MCF 10A (cell line): ENCODE measurements around the gene CTDNEP1. TPM values are rescaled to one million over a fixed set of nuclear protein-coding genes. Genes with fewer than 3 reads are reported as not detected.

Experiments used
- BruUV-seq: library from RNA; stranded (reverse); fragments of 400-500 nt; replicated peaks from 2 replicates; lab custom pipeline; 2021; lab: Mats Ljungman, UMichigan
- CTCF ChIA-PET: fragments of 300-600 bp; sonication (Branson Sonifier 250); formaldehyde crosslinking; extraction: SDS; loops from one replicate; lab custom pipeline; 2021; ENCODE audit warnings: antibody characterized with exemption, inconsistent platforms; lab: Yijun Ruan, JAX
- POLR2A ChIA-PET: fragments of 300-600, 350-650 bp; sonication (Branson Sonifier 250); formaldehyde crosslinking; extraction: SDS; loops from one replicate; lab custom pipeline; 2020; ENCODE audit warnings: antibody characterized with exemption, inconsistent platforms; lab: Yijun Ruan, JAX
- DNase-seq: peaks from one replicate; pipeline ENCODE4 v3.0.0-alpha.2; 2018; ENCODE audit not compliant: unreplicated experiment
- H3K27ac Mint-ChIP-seq: one replicate; pipeline ENCODE4 v1.8.0; 2022; ENCODE audit warnings: mild to moderate bottlenecking, low read depth, mixed read lengths; ENCODE audit not compliant: unreplicated experiment
- H3K27me3 Mint-ChIP-seq: one replicate; pipeline ENCODE4 v1.8.0; 2022; ENCODE audit warnings: mixed read lengths; ENCODE audit not compliant: insufficient read depth, unreplicated experiment
- H3K36me3 Mint-ChIP-seq: one replicate; pipeline ENCODE4 v1.8.0; 2022; ENCODE audit warnings: mild to moderate bottlenecking, moderate library complexity, mixed read lengths; ENCODE audit not compliant: insufficient read depth, unreplicated experiment
- H3K4me1 Mint-ChIP-seq: one replicate; pipeline ENCODE4 v1.8.0; 2022; ENCODE audit warnings: mixed read lengths; ENCODE audit not compliant: insufficient read depth, unreplicated experiment
- H3K4me3 Mint-ChIP-seq: one replicate; pipeline ENCODE4 v1.8.0; 2022; ENCODE audit warnings: mild to moderate bottlenecking, moderate library complexity, mixed read lengths; ENCODE audit not compliant: unreplicated experiment
- H3K9me3 Mint-ChIP-seq: one replicate; pipeline ENCODE4 v1.8.0; 2022; ENCODE audit warnings: mixed read lengths; ENCODE audit not compliant: unreplicated experiment
- intact Hi-C: fragments of 100-400 bp; cut with micrococcal nuclease; formaldehyde crosslinking; loops from 2 replicates; pipeline ENCODE4 v1.14.1; 2022
- total RNA-seq: library from RNA; stranded (reverse); gene quantifications from 2 replicates; pipeline ENCODE4 v1.2.3, GENCODE V29; 2022
- TF ChIP-seq, protein P1 (sequence below): fragments of 200-600 bp; IDR thresholded peaks from one replicate; pipeline ENCODE4 v1.8.0; 2022; ENCODE audit warnings: antibody characterized with exemption, mild to moderate bottlenecking; ENCODE audit not compliant: unreplicated experiment

CTDNEP1 gene
- total RNA-seq, 1 experiment from 2014 or later: 148 TPM

DNA sequence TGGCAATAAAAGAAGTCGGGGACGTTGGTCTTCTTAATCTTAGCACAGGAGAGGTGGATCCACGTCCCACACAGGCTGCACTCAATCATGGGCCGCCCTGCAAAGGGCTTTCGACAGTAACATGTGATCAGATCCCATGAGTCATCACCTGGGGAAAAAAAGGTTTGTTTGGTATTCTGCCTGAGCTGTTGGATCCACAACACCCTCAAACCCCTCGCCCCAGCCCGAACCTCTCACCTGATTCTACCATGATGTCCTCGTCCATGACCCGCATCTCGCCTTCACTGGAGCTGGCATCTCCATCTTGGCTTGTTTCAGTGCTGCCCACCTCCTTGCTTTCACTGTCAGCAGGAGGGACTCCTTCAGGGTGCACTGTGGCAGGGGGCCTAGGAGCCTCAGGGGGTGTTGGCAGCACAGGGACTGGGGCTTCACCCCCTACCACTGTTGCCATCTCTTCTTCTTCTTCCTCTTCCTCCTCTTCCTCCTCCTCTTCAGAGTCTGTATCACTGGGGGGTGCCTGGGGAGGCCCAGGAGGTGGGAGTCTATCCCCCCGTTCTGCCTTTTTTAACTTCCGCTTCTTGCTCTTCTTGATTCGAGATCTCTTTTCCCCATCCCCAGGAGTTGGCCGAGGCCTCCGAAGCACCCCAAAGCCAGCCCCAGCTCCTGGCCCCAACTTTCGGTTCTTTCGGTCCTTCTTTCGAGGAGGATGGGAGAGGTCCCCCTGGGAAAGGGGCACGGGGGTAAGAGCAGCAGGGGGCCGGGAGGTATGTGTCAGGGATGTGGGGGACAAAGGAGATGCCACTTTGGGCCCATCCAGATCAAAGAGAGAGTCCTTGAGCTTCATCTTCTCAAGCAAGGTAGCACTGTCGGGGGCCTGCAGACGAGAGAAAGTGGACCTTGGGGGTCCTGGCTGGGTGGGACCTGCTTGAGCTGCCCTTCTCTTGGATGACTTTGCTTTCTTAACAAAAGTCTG, 15.6 kb downstream of the CTDNEP1 start:
- CTCF ChIA-PET: interaction anchor here (0.6 to 1.6 kb wide), 2 partner anchors 190 to 203 kb away, joined by 3 to 4 read pairs; no protein-coding TSS in a partner anchor
- peaks cover 80% of the 10 kb centered on the region for H3K36me3 Mint-ChIP-seq
- POLR2A ChIA-PET: interaction anchor here (0.6 to 14.3 kb wide), 9 partner anchors 14 to 268 kb away, joined by 3 to 278 read pairs (median 3); partner anchors contain the start of genes ACADVL, CTDNEP1, DLG4 and ELP5
- H3K27me3 Mint-ChIP-seq: no peaks in the 10 kb centered on the region
- intact Hi-C loops: no loop called here
- BruUV-seq: TSS peak; percentile 7
- peak overlapping the region; percentile 75 for H3K27ac Mint-ChIP-seq
- peak; percentile 55 for DNase-seq
- H3K4me3 Mint-ChIP-seq: peak overlapping the region; percentile 91
- no peaks in the 10 kb centered on the region for H3K9me3 Mint-ChIP-seq
- H3K4me1 Mint-ChIP-seq: peaks cover 33% of the 10 kb centered on the region
- TF ChIP-seq, protein P1, sequence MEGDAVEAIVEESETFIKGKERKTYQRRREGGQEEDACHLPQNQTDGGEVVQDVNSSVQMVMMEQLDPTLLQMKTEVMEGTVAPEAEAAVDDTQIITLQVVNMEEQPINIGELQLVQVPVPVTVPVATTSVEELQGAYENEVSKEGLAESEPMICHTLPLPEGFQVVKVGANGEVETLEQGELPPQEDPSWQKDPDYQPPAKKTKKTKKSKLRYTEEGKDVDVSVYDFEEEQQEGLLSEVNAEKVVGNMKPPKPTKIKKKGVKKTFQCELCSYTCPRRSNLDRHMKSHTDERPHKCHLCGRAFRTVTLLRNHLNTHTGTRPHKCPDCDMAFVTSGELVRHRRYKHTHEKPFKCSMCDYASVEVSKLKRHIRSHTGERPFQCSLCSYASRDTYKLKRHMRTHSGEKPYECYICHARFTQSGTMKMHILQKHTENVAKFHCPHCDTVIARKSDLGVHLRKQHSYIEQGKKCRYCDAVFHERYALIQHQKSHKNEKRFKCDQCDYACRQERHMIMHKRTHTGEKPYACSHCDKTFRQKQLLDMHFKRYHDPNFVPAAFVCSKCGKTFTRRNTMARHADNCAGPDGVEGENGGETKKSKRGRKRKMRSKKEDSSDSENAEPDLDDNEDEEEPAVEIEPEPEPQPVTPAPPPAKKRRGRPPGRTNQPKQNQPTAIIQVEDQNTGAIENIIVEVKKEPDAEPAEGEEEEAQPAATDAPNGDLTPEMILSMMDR: no peak

DNA sequence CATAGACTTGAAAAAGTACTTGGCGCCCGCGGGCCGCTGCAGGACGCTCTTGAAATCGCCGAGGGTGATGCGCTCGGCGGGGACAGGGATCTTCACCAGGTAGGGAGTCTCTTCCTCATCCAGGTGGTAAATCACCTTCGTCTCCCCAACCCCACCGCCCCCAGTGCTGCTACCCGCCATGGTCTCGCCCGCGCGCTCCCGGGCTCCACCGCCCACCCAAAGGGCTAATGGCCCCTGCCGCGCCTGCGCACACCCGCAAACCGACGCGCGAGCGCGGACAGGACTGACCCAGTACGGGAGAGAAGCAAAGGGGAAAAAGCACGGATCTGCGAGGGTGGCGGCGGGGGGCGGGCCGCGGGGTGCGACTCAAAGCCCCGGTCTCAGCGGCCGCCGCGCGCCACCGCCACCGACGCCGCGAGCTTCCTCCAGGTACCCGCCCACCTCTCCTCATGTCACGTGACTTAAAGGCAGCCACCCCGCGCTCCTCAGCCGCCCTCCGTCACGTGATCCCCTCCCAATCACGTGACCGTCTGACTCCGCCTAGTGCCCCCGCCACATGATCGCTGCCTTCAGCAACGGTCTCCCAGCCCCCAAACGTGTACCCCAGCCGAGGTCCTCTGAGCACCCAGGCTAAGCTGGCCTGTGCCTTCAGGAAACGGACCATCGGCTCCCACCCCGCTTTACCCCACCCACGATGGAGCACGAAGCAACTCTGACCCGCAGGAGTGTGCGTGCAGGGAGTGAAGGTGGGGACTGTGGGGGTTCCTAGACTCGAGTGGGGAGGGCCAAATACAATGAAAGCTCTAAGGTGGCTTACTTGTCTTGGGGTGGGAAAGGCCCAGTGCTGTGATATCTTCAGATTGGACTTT, 17.2 kb downstream of the CTDNEP1 start, which contains the start of gene DVL2:
Gene DVL2, minus strand, starts transcription at position 435 of the 869 bp plus-strand sequence. Its CDS starts 255 bp downstream, at position 180.
- Mint-ChIP-seq H3K27me3 (no peaks in the 10 kb centered on the region), H3K4me1 (peaks cover 30% of the 10 kb centered on the region), H3K36me3 (peaks cover 76% of the 10 kb centered on the region), H3K4me3 (peak within 1 kb of the TSS; percentile 91), H3K27ac (peak within 1 kb of the TSS; percentile 94), H3K9me3 (no peaks in the 10 kb centered on the region)
- BruUV-seq: TSS peak; percentile 16
- peak; percentile 92 for DNase-seq
- TF ChIP-seq, protein P1: no peak
- ChIA-PET CTCF (interaction anchor here (0.5 to 1.7 kb wide), 4 partner anchors 9 to 152 kb away, joined by 3 to 9 read pairs (median 4); partner anchors contain the start of genes ACADVL, ASGR1 and DLG4), POLR2A (interaction anchor here (0.7 to 14.3 kb wide), 14 partner anchors 9 to 727 kb away, joined by 3 to 278 read pairs (median 5); partner anchors contain the start of genes ACADVL, CTDNEP1, DLG4 and ELP5)
- intact Hi-C loops: no loop called here

DNA sequence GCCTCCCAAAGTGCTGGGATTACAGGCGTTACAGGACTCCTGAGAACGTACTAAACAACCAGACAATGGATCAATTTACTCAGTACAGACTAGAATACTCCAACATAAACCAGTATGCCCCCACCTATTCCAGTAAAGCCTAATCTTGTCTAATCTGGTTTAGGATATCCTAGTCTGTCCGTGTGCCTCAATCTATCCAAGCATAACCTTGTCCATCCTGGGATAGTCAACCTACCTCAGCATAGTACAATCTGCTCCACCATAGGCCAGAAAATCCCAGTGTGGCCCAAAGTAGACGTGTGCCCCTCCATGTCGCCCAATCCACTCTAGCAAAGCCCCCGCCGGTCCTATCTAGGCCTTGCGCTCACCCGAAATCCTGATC, 17.8 kb downstream of the CTDNEP1 start:
- Mint-ChIP-seq H3K4me1 (peaks cover 30% of the 10 kb centered on the region), H3K27ac (peak overlapping the region; percentile 94), H3K4me3 (peak overlapping the region; percentile 91), H3K9me3 (no peaks in the 10 kb centered on the region), H3K27me3 (no peaks in the 10 kb centered on the region), H3K36me3 (peaks cover 76% of the 10 kb centered on the region)
- no TSS peak for BruUV-seq
- no peak for DNase-seq
- CTCF ChIA-PET: interaction anchor here (0.7 to 1.7 kb wide), 3 partner anchors 10 to 151 kb away, joined by 3 to 9 read pairs (median 4); partner anchors contain the start of genes ACADVL and DLG4
- TF ChIP-seq, protein P1: no peak
- intact Hi-C loops: no loop called here
- POLR2A ChIA-PET: interaction anchor here (0.8 to 14.3 kb wide), 9 partner anchors 9 to 198 kb away, joined by 4 to 278 read pairs (median 7); partner anchors contain the start of genes ACADVL, CTDNEP1, DLG4 and ELP5
